GM19463 (cell line): ENCODE data around the gene KLHDC7B.
A peak's percentile ranks its signal among the peaks of the same experiment; 100 is the strongest.
"Not testable (repeated sequence)": the region's sequence is repeated elsewhere in the genome, so short reads cannot be mapped to it uniquely, and the experiment has no call there.

ENCODE experiments used
- ATAC-seq: cut with Tn5 transposase; IDR thresholded peaks from one replicate; pipeline ENCODE4 v1.9.1; 2021; ENCODE audit warnings: mild to moderate bottlenecking, moderate library complexity; ENCODE audit not compliant: unreplicated experiment

KLHDC7B gene

GRCh38 chr22:50529416-50529896, 16.2 kb upstream of the KLHDC7B start:
- no peak for ATAC-seq

GRCh38 chr22:50529897-50530579, 15.7 kb upstream of the KLHDC7B start, which contains the start of gene TYMP:
Gene TYMP (minus strand): TSS chr22:50530012. CDS start chr22:50529709, 303 bp downstream.
- ATAC-seq = peak; percentile 20

GRCh38 chr22:50530580-50530876, 15.2 kb upstream of the KLHDC7B start:
- no peak for ATAC-seq

- ATAC-seq = peak; percentile 22
These were observed 14.7 kb upstream of the KLHDC7B start for GRCh38 chr22:50530877-50531545.

GRCh38 chr22:50531546-50531961, 14.1 kb upstream of the KLHDC7B start:
- no peak for ATAC-seq

GRCh38 chr22:50531962-50532674, 13.6 kb upstream of the KLHDC7B start:
- no peak for ATAC-seq

GRCh38 chr22:50532824-50533796, 12.6 kb upstream of the KLHDC7B start:
- no peak for ATAC-seq

- not testable (repeated sequence) for ATAC-seq
These were observed 11.6 kb upstream of the KLHDC7B start for GRCh38 chr22:50533856-50534711.

- no peak for ATAC-seq
These were observed 10.6 kb upstream of the KLHDC7B start for GRCh38 chr22:50535113-50535512.

GRCh38 chr22:50536226-50536625, 9.5 kb upstream of the KLHDC7B start:
- no peak for ATAC-seq

- no peak for ATAC-seq
These were observed 7.9 kb upstream of the KLHDC7B start for GRCh38 chr22:50537765-50538164.

- no peak for ATAC-seq
These were observed 5.3 kb upstream of the KLHDC7B start for GRCh38 chr22:50540381-50540780.

- ATAC-seq = not testable (repeated sequence)
These were observed 4.1 kb upstream of the KLHDC7B start for GRCh38 chr22:50541667-50542026.

GRCh38 chr22:50542416-50542927, 3.2 kb upstream of the KLHDC7B start:
- no peak for ATAC-seq

GRCh38 chr22:50544078-50544745, 1.5 kb upstream of the KLHDC7B start:
- ATAC-seq = no peak

- ATAC-seq = no peak
These were observed 899 bp upstream of the KLHDC7B start for GRCh38 chr22:50544746-50545253.

GRCh38 chr22:50546326-50547262, 895 bp downstream of the KLHDC7B start:
- ATAC-seq = no peak
